MM.1S (cell line): ENCODE results near the gene HDHD5.

Source experiments
- EZH2 ChIP-seq: fragments of 300-600 bp; sonication (generic); optimal IDR thresholded peaks from 2 replicates; pipeline ENCODE3; 2017; ENCODE audit warnings: low read depth, mild to moderate bottlenecking, antibody characterized with exemption, low read length, mixed read lengths
- EZH2phosphoT487 ChIP-seq: fragments of 300-600 bp; sonication (generic); IDR thresholded peaks from 2 replicates; pipeline ENCODE4 v1.6.1; 2018; ENCODE audit warnings: antibody characterized with exemption, low read length
- TF ChIP-seq, protein P1 (sequence below): fragments of 300-600 bp; sonication (generic); IDR thresholded peaks from 2 replicates; pipeline ENCODE4 v1.5.1; 2016; ENCODE audit warnings: antibody characterized with exemption, low read length, mixed read lengths

DNA sequence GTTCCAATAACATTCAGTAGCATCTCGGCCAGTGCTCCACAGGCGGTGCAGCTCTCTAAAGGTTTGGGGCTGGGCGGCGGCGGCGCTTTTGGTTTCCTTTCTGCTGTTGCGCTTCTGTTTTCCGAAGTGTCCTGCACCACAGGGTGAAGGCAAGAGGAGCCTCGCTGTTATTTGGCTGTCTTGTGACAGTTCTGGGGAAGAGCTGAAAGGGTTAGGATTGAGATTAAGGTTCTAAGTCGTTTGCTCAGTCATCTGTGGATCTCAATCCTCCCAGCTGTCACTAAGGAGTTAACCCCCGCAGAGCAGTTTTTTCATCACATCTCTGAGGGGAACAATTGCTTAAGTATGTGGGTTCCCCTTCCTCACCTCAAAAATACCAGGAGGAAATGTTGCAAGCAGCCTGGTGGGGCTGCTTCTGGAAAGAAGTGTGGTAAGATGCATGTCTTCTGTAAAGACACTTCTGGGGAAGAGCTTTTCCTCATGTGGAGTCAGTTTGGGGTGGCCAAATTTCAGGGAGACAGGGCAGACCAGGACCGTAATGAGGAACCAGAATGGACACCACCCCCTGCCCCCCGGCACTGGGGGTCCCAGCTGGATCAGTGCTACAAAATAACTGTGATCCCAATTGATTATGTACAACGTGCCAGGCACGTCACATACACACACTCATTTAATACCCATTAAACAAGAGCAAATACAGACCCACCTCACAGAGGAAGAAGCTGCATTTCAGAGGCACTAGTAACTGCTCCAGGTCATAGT lies 52.1 kb downstream of the HDHD5 start:
- TF ChIP-seq, protein P1, sequence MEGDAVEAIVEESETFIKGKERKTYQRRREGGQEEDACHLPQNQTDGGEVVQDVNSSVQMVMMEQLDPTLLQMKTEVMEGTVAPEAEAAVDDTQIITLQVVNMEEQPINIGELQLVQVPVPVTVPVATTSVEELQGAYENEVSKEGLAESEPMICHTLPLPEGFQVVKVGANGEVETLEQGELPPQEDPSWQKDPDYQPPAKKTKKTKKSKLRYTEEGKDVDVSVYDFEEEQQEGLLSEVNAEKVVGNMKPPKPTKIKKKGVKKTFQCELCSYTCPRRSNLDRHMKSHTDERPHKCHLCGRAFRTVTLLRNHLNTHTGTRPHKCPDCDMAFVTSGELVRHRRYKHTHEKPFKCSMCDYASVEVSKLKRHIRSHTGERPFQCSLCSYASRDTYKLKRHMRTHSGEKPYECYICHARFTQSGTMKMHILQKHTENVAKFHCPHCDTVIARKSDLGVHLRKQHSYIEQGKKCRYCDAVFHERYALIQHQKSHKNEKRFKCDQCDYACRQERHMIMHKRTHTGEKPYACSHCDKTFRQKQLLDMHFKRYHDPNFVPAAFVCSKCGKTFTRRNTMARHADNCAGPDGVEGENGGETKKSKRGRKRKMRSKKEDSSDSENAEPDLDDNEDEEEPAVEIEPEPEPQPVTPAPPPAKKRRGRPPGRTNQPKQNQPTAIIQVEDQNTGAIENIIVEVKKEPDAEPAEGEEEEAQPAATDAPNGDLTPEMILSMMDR = no peak
- TF ChIP-seq EZH2 (no peak), EZH2phosphoT487 (no peak)
